NK-92 (cell line): ENCODE measurements around the gene SMIM38.
"Not testable (repeated sequence)": the region's sequence is repeated elsewhere in the genome, so short reads cannot be mapped to it uniquely, and the experiment has no call there.

Experiments used
- DNase-seq: peaks from one replicate; lab custom pipeline; 2025; ENCODE audit not compliant: unreplicated experiment; lab: John Stamatoyannopoulos, UW

SMIM38 gene

GRCh38 chr11:69121621-69122325 lies 34.0 kb upstream of the SMIM38 start:
- no peak for DNase-seq

- DNase-seq = no peak
Measured at GRCh38 chr11:69122326-69122629, 33.5 kb upstream of the SMIM38 start.

- no peak for DNase-seq
Measured at GRCh38 chr11:69122630-69123431, 32.9 kb upstream of the SMIM38 start.

GRCh38 chr11:69123593-69124545 lies 31.9 kb upstream of the SMIM38 start:
- DNase-seq = no peak

GRCh38 chr11:69125861-69126260 lies 29.9 kb upstream of the SMIM38 start:
- no peak for DNase-seq

GRCh38 chr11:69126286-69126685 lies 29.4 kb upstream of the SMIM38 start:
- no peak for DNase-seq

- DNase-seq = no peak
Measured at GRCh38 chr11:69127081-69127850, 28.5 kb upstream of the SMIM38 start.

GRCh38 chr11:69127884-69128283 lies 27.9 kb upstream of the SMIM38 start:
- no peak for DNase-seq

- DNase-seq = no peak
Measured at GRCh38 chr11:69129053-69129452, 26.7 kb upstream of the SMIM38 start.

- DNase-seq = no peak
Measured at GRCh38 chr11:69129647-69130046, 26.1 kb upstream of the SMIM38 start.

GRCh38 chr11:69130654-69131053 lies 25.1 kb upstream of the SMIM38 start:
- no peak for DNase-seq

GRCh38 chr11:69131121-69131566 lies 24.6 kb upstream of the SMIM38 start:
- no peak for DNase-seq

- DNase-seq = no peak
Measured at GRCh38 chr11:69131644-69132300, 24.0 kb upstream of the SMIM38 start.

- DNase-seq = no peak
Measured at GRCh38 chr11:69132301-69132670, 23.4 kb upstream of the SMIM38 start.

GRCh38 chr11:69133251-69133650 lies 22.5 kb upstream of the SMIM38 start:
- DNase-seq = no peak

GRCh38 chr11:69134182-69134581 lies 21.6 kb upstream of the SMIM38 start:
- DNase-seq = not testable (repeated sequence)

GRCh38 chr11:69134957-69135356 lies 20.8 kb upstream of the SMIM38 start:
- no peak for DNase-seq

GRCh38 chr11:69135420-69136363 lies 20.0 kb upstream of the SMIM38 start:
- DNase-seq = no peak

GRCh38 chr11:69136471-69136870 lies 19.3 kb upstream of the SMIM38 start:
- DNase-seq = no peak
